ENCODE results near the gene JAK3.
A peak's percentile ranks its signal among the peaks of the same experiment; 100 is the strongest.

JAK3 gene

GRCh38 chr19:17840019-17840418 is 7.8 kb downstream of the JAK3 start:
- DNase-seq (ENCODE audit: low read depth): no peak

- no peak for DNase-seq (ENCODE audit: low read depth)
Observed at GRCh38 chr19:17837972-17838371, 9.8 kb downstream of the JAK3 start.

GRCh38 chr19:17836530-17836929 is 11.3 kb downstream of the JAK3 start:
- no peak for DNase-seq (ENCODE audit: low read depth)

- DNase-seq (ENCODE audit: low read depth): no peak
Observed at GRCh38 chr19:17835182-17836006, 12.4 kb downstream of the JAK3 start.

GRCh38 chr19:17834350-17835181 is 13.2 kb downstream of the JAK3 start:
- no peak for DNase-seq (ENCODE audit: low read depth)

- no peak for DNase-seq (ENCODE audit: low read depth)
Observed at GRCh38 chr19:17832443-17833208, 15.2 kb downstream of the JAK3 start.

GRCh38 chr19:17831419-17831888 is 16.3 kb downstream of the JAK3 start:
- DNase-seq (ENCODE audit: low read depth): no peak

- peak; percentile 42 for DNase-seq (ENCODE audit: low read depth)
Observed at GRCh38 chr19:17830567-17831418, 17.0 kb downstream of the JAK3 start.

- DNase-seq (ENCODE audit: low read depth): no peak
Observed at GRCh38 chr19:17829855-17830566, 17.8 kb downstream of the JAK3 start.

- no peak for DNase-seq (ENCODE audit: low read depth)
Observed at GRCh38 chr19:17826508-17827056, 21.2 kb downstream of the JAK3 start.

- DNase-seq (ENCODE audit: low read depth): no peak
Observed at GRCh38 chr19:17824339-17824738, 23.4 kb downstream of the JAK3 start.

- no peak for DNase-seq (ENCODE audit: low read depth)
Observed at GRCh38 chr19:17821190-17821589, 26.6 kb downstream of the JAK3 start, which contains the start of gene INSL3. Gene INSL3, minus strand, starts transcription at chr19:17821519. Its CDS starts 13 bp downstream, at chr19:17821506.

- DNase-seq (ENCODE audit: low read depth): no peak
Observed at GRCh38 chr19:17817668-17818363, 30.0 kb downstream of the JAK3 start.

- no peak for DNase-seq (ENCODE audit: low read depth)
Observed at GRCh38 chr19:17812099-17812498, 35.7 kb downstream of the JAK3 start.

GRCh38 chr19:17811681-17812080 is 36.1 kb downstream of the JAK3 start:
- no peak for DNase-seq (ENCODE audit: low read depth)

- DNase-seq (ENCODE audit: low read depth): no peak
Observed at GRCh38 chr19:17811103-17811502, 36.7 kb downstream of the JAK3 start.

GRCh38 chr19:17807731-17808316 is 40.0 kb downstream of the JAK3 start:
- DNase-seq (ENCODE audit: low read depth): no peak

GRCh38 chr19:17806945-17807344 is 40.8 kb downstream of the JAK3 start:
- no peak for DNase-seq (ENCODE audit: low read depth)

GRCh38 chr19:17805427-17805826 is 42.4 kb downstream of the JAK3 start:
- DNase-seq (ENCODE audit: low read depth): no peak

All from CMK (cell line).